CD4-positive, CD25-positive, alpha-beta regulatory T cell (primary cell): ENCODE measurements around the gene SERPINB13. TPM values are rescaled to one million over a fixed set of nuclear protein-coding genes. Genes with fewer than 3 reads are reported as not detected.
"Not testable (repeated sequence)": the region's sequence is repeated elsewhere in the genome, so short reads cannot be mapped to it uniquely, and the experiment has no call there.

Experiments
- ATAC-seq, 2 donors: fragments of 150-1000 bp; cut with Tn5 transposase; one replicate each; pipeline ENCODE4 v1.10.0; 2021; ENCODE audit warnings: low read depth in 2 of 2, moderate number of reproducible peaks in 2 of 2, moderate library complexity in 1 of 2
- DNase-seq, 3 donors: peaks; one replicate each; pipeline versions ENCODE4 v3.0.0 to v3.0.0-alpha.2; 2012 to 2022; ENCODE audit warnings: mixed read lengths in 1 of 3
- H3K27ac ChIP-seq: one replicate; pipeline ENCODE4 v1.7.0; 2013; ENCODE audit warnings: mild to moderate bottlenecking, low read length; ENCODE audit not compliant: insufficient read depth, poor library complexity, severe bottlenecking
- H3K27me3 ChIP-seq: one replicate; pipeline ENCODE4 v1.7.0; 2013; ENCODE audit warnings: low read length; ENCODE audit not compliant: control insufficient read depth, insufficient read depth
- H3K36me3 ChIP-seq: one replicate; pipeline ENCODE4 v1.7.0; 2013; ENCODE audit warnings: mild to moderate bottlenecking, low read length, moderate library complexity; ENCODE audit not compliant: control insufficient read depth, insufficient read depth
- H3K4me1 ChIP-seq: 2 replicates; pipeline ENCODE4 v1.7.0; 2013; ENCODE audit warnings: mild to moderate bottlenecking, low read length; ENCODE audit not compliant: insufficient read depth, control insufficient read depth, poor library complexity, severe bottlenecking
- H3K4me3 ChIP-seq: one replicate; pipeline ENCODE4 v1.7.0; 2013; ENCODE audit warnings: low read depth, mild to moderate bottlenecking, low read length, moderate library complexity
- H3K9me3 ChIP-seq, 2 experiments: 1 replicate in 1 of 2; 2 replicates in 1 of 2; pipeline ENCODE4 v1.7.0; 2013; ENCODE audit warnings: low read length in 2 of 2, mild to moderate bottlenecking in 1 of 2, moderate library complexity in 1 of 2; ENCODE audit not compliant: control insufficient read depth in 2 of 2
- H3K27ac Mint-ChIP-seq, 3 donors: one replicate each; pipeline ENCODE4 v1.8.0; 2020 to 2022; ENCODE audit warnings: mild to moderate bottlenecking in 3 of 3, mixed read lengths in 3 of 3, moderate library complexity in 2 of 3
- H3K27me3 Mint-ChIP-seq: one replicate; pipeline ENCODE4 v1.8.0; 2022; ENCODE audit warnings: mild to moderate bottlenecking, mixed read lengths
- H3K36me3 Mint-ChIP-seq: one replicate; pipeline ENCODE4 v1.8.0; 2020; ENCODE audit warnings: mixed read lengths
- H3K4me1 Mint-ChIP-seq, 4 donors: one replicate each; pipeline ENCODE4 v1.8.0; 2020 to 2022; ENCODE audit warnings: mixed read lengths in 4 of 4, mild to moderate bottlenecking in 1 of 4
- H3K4me3 Mint-ChIP-seq, 4 donors: one replicate each; pipeline ENCODE4 v1.8.0; 2020 to 2022; ENCODE audit warnings: mild to moderate bottlenecking in 4 of 4, mixed read lengths in 4 of 4, moderate library complexity in 3 of 4
- H3K9me3 Mint-ChIP-seq, 7 donors: one replicate each; pipeline ENCODE4 v1.8.0; 2020 to 2022; ENCODE audit warnings: mixed read lengths in 7 of 7, mild to moderate bottlenecking in 3 of 7, moderate library complexity in 2 of 7
- polyA plus RNA-seq, 4 donors: library from polyadenylated mRNA; unstranded; fragments of 300-500 nt; fragmentation: Illumina TruSeq; gene quantifications; one replicate each; pipeline ENCODE4 v1.2.3, GENCODE V29; 2021
- total RNA-seq: library from RNA; stranded (reverse); gene quantifications from one replicate; pipeline ENCODE4 v1.2.3, GENCODE V29; 2022

Gene SERPINB13
- total and polyA plus RNA-seq, 5 donors from 2014 or later, result not detected

DNA sequence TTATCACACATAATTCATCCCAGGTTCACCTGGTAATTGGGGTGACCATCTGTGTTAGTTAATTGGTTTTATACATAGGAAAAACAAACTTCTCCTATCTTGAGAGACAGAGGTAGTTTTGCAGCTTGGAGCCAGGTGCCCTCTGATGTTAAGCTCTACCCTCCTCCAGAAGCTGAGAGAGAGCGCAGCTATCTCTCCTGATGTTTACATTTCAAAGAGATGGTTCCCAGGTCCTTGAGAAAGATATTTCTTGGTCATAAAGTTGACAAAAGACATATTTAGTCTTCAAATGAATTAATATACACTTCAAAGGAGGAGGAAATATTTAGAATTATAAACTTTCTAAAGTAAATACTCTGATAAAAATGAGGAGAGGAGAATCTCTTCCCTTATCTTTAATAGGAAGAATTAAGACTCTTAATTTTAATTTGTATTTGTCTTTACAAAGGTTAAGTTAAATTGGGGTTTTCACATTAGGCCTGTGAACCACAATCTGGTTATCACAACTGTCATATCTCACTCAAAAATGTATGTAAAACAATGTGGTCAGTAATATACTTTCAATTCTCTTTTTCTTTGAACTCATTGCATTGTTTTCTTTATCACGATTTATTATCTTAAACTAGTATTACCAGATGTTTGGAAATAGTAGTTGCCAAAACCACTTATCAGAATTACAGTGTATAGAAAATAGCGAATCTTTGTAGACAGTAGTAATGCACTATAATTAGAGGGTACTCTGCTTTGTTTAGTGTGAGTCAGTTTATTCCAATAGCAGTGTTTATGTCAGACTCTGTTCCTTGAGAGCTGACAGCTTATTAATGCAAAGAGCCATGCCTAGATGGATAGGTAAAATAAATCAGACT, 30.1 kb downstream of the SERPINB13 start:
- Histone ChIP-seq H3K27me3 (no peaks in the 10 kb centered on the region), H3K4me1 (no peaks in the 10 kb centered on the region), H3K27ac (no peak overlapping the region), H3K9me3 (no peaks in the 10 kb centered on the region), H3K4me3 (no peak overlapping the region), H3K36me3 (no peaks in the 10 kb centered on the region)
- no peak overlapping the region for H3K27ac Mint-ChIP-seq
- no peaks in the 10 kb centered on the region for H3K4me1 Mint-ChIP-seq
- DNase-seq (no peak), ATAC-seq (no peak)
- peaks cover 15% of the 10 kb centered on the region for H3K27me3 Mint-ChIP-seq
- no peaks in the 10 kb centered on the region for H3K36me3 Mint-ChIP-seq
- peaks cover 0 to 8% (median 0%) of the 10 kb centered on the region in 7 donors for H3K9me3 Mint-ChIP-seq
- no peak overlapping the region for H3K4me3 Mint-ChIP-seq

DNA sequence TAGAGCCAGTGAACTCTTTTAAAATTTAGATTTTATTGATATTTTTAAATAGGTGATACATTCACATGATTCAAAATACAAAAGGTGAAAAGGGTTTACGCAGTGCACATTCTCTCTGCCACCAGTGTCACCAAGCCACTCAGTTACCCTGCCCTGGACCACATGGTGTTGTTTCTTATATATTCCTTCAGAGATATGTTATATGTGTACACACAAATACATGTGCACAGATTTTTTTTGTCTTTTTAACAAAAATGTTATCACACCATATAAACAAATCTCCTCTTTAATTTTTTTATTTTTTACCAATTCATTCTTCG, 30.7 kb downstream of the SERPINB13 start:
- no peak for ATAC-seq
- Mint-ChIP-seq H3K36me3 (no peaks in the 10 kb centered on the region), H3K9me3 (peaks cover 0 to 10% (median 3%) of the 10 kb centered on the region in 7 donors), H3K4me1 (no peaks in the 10 kb centered on the region), H3K27me3 (peaks cover 15% of the 10 kb centered on the region), H3K4me3 (no peak overlapping the region), H3K27ac (no peak overlapping the region)
- Histone ChIP-seq H3K4me1 (no peaks in the 10 kb centered on the region), H3K27me3 (no peaks in the 10 kb centered on the region), H3K4me3 (no peak overlapping the region), H3K27ac (no peak overlapping the region), H3K9me3 (no peaks in the 10 kb centered on the region), H3K36me3 (no peaks in the 10 kb centered on the region)
- DNase-seq, result no peak

DNA sequence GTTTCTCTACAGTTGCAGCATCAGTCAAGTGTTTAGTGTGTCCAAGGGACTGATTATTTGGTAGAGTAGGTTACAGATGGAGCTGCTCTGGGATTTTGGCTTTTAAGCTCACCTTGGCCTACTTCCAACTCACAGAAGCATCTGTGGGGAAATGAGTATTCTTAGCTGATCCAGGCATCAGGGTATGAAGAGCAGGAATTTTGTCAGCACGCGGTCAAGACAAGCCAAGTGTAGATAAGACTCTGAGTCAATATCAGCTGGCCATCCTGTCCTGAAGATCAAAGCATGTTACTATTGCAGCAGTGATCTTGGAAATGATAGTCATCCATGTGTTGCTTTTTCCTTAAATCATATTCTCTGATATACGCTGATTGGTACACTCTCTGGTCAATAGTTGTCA, 32.5 kb downstream of the SERPINB13 start:
- no peaks in the 10 kb centered on the region for H3K27me3 ChIP-seq
- Mint-ChIP-seq H3K9me3 (peaks cover 0 to 19% (median 5%) of the 10 kb centered on the region in 7 donors), H3K36me3 (no peaks in the 10 kb centered on the region), H3K27ac (no peak overlapping the region), H3K4me1 (no peaks in the 10 kb centered on the region), H3K4me3 (no peak overlapping the region), H3K27me3 (peaks cover 6% of the 10 kb centered on the region)
- DNase-seq (no peak), ATAC-seq (no peak)
- H3K36me3 ChIP-seq, result no peaks in the 10 kb centered on the region
- no peak overlapping the region for H3K4me3 ChIP-seq
- no peaks in the 10 kb centered on the region for H3K4me1 ChIP-seq
- peaks cover 4% of the 10 kb centered on the region in 2 experiments for H3K9me3 ChIP-seq
- no peak overlapping the region for H3K27ac ChIP-seq

DNA sequence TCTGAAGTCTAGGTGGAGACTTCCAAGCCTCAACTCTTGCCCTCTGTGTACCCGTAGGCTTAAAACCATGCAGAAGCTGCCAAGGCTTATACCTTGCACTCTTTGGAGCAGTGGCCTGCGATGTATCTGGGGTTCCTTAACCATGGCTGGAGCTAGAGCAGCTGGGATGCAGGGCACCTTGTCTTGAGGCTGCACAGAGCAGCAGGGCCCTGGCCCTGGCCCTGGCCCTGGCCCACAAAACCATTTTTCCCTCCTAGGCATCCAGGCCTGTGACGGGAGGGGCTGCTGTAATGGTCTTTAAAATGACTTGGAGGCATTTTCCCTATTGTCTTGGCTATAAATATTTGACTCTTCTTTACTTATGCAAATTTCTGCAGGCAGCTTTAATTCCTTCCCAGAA, 37.7 kb downstream of the SERPINB13 start:
- Histone ChIP-seq H3K27ac (no peak overlapping the region), H3K9me3 (peaks cover 14 to 28% of the 10 kb centered on the region in 2 experiments), H3K4me3 (no peak overlapping the region), H3K36me3 (no peaks in the 10 kb centered on the region), H3K4me1 (no peaks in the 10 kb centered on the region), H3K27me3 (no peaks in the 10 kb centered on the region)
- H3K9me3 Mint-ChIP-seq, result peaks cover 3 to 44% (median 7%) of the 10 kb centered on the region in 7 donors
- H3K27ac Mint-ChIP-seq, result no peak overlapping the region
- no peak overlapping the region for H3K4me3 Mint-ChIP-seq
- no peaks in the 10 kb centered on the region for H3K36me3 Mint-ChIP-seq
- no peak for DNase-seq
- H3K27me3 Mint-ChIP-seq, result peaks cover 2% of the 10 kb centered on the region
- ATAC-seq, result no peak
- no peaks in the 10 kb centered on the region for H3K4me1 Mint-ChIP-seq

DNA sequence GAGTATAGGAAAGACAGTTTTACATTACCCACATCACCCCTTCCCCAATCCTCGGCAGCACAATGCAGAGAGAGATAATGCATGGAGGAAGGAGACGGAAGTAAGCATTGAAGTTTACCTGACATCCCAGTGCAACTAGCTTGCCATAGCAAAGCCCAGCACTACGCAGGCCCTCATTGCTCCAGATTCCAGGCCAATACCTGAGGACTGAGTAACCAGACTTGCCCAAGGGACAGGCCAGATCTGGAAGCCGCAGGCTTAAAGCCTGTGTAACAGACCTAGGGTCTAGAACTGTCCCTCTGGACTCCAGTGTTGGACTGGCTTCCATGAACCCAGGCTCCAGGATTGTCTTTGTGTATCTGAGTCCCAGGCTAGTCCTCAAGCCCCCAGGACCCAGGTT, 39.3 kb downstream of the SERPINB13 start:
- H3K4me1 Mint-ChIP-seq, result no peaks in the 10 kb centered on the region
- Histone ChIP-seq H3K27ac (no peak overlapping the region), H3K4me3 (no peak overlapping the region), H3K9me3 (peaks cover 14 to 28% of the 10 kb centered on the region in 2 experiments), H3K4me1 (no peaks in the 10 kb centered on the region), H3K36me3 (no peaks in the 10 kb centered on the region), H3K27me3 (no peaks in the 10 kb centered on the region)
- DNase-seq (no peak), ATAC-seq (no peak)
- H3K36me3 Mint-ChIP-seq, result no peaks in the 10 kb centered on the region
- H3K27ac Mint-ChIP-seq, result peak overlapping the region in 1 of 3 donors; percentile 20
- H3K9me3 Mint-ChIP-seq, result peaks cover 3 to 42% (median 7%) of the 10 kb centered on the region in 7 donors
- no peaks in the 10 kb centered on the region for H3K27me3 Mint-ChIP-seq
- H3K4me3 Mint-ChIP-seq, result no peak overlapping the region

DNA sequence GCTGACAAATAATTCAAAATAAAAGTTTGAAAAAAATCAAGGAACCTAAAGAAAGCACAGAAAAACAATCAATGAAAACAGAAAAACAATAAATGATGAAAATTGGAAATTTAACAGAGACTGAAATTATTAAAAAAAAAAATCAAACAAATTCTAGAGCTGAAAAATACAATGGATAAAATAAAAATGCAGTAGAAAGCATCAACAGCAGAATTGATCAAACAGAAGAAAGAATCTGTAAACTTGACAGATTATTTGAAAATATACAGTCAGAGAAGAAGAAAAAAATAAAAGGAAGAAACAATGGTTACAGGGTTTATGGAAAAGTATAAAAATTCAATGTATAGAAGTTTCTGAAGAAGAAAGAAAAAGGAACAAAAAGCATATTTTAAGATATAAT, 40.7 kb downstream of the SERPINB13 start:
- Histone ChIP-seq H3K27ac (no peak overlapping the region), H3K27me3 (no peaks in the 10 kb centered on the region), H3K4me3 (no peak overlapping the region), H3K9me3 (peaks cover 14 to 28% of the 10 kb centered on the region in 2 experiments), H3K36me3 (no peaks in the 10 kb centered on the region), H3K4me1 (no peaks in the 10 kb centered on the region)
- Mint-ChIP-seq H3K4me1 (no peaks in the 10 kb centered on the region), H3K27ac (no peak overlapping the region), H3K9me3 (peaks cover 3 to 40% (median 7%) of the 10 kb centered on the region in 7 donors), H3K36me3 (no peaks in the 10 kb centered on the region), H3K4me3 (no peak overlapping the region), H3K27me3 (no peaks in the 10 kb centered on the region)
- ATAC-seq, result no peak
- no peak for DNase-seq

DNA sequence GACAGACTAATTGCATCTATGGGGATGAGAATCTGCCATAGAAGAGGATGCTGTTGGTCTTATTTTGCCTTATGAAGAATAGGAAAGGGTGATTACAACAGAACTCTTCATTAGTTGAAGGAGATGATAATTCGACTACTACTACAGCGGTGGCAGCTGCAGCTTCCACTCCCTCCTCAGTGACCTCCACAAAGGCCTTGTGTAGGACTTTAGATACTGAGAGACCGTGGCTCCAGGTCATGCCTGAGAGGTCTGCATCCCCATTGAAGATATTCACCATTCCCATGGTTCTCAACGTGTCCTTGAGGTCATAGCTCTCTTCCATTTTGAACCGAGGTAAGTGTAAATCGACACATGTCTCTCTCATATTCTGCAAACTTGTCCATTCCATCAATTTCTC, 50.6 kb downstream of the SERPINB13 start:
- H3K4me3 ChIP-seq, result no peak overlapping the region
- no peaks in the 10 kb centered on the region for H3K4me1 ChIP-seq
- no peaks in the 10 kb centered on the region for H3K9me3 ChIP-seq
- no peaks in the 10 kb centered on the region for H3K27me3 ChIP-seq
- Mint-ChIP-seq H3K9me3 (peaks cover 0 to 3% (median 0%) of the 10 kb centered on the region in 7 donors), H3K4me1 (no peaks in the 10 kb centered on the region), H3K27me3 (no peaks in the 10 kb centered on the region), H3K36me3 (no peaks in the 10 kb centered on the region), H3K27ac (no peak overlapping the region), H3K4me3 (no peak overlapping the region)
- H3K27ac ChIP-seq, result no peak overlapping the region
- no peaks in the 10 kb centered on the region for H3K36me3 ChIP-seq
- ATAC-seq (no peak), DNase-seq (no peak)

DNA sequence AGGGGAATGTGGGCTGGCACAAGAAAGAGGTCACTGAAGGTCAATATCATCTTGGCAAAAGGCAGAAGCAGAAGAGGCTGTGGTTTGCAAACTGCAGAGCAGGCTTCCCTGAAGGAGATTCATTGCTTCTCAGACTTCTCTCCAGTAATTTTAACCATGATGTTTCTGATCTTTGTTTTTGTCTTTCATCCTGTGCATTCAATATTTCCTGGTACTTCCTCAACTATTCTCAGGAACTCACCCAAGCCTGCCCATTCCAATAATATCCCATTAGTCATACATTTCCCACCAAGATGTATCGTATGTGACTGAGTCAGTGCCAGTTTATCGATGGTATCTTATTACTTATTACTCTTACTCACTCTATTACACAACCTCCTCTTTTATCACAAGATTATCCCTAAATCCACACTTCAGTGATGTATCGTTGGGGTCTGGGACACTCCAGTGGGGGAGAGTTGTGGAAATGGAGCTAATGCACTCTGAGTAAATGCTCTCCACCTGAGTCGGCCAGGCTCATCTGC, 54.1 kb downstream of the SERPINB13 start:
- not testable (repeated sequence) for H3K4me3 Mint-ChIP-seq, H3K27ac Mint-ChIP-seq, H3K27me3 ChIP-seq, H3K9me3 Mint-ChIP-seq, H3K9me3 ChIP-seq, DNase-seq, ATAC-seq, H3K36me3 ChIP-seq, H3K4me3 ChIP-seq, H3K27me3 Mint-ChIP-seq, H3K36me3 Mint-ChIP-seq, H3K4me1 ChIP-seq, H3K27ac ChIP-seq, H3K4me1 Mint-ChIP-seq
